ENCODE results near the gene RARG.

The RARG gene

GRCh38 chr12:53245286-53245685 is 13.3 kb upstream of the RARG start:
- in situ Hi-C loops (cut with MboI; ENCODE audit: low sequenced_read_pairs) = no loop called here

DNA sequence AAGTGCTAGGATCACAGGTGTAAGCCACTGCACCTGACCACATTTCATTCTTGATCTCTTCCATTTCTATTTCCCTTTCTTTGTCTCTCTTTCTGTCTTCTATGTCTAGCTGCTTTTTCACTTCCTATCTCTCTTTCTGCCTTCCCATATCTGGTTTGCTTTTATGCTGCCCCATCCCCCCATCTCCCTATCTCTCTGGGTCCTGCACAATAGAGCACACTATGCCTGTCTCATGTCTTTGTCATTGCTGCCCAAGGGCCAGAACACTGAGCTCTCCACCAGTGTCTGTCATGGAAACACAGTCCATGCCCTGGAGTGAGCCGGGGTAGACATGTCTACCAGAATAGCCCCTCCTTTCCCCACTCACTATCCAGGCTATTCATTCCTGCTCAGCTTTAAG is 12.3 kb upstream of the RARG start:
- in situ Hi-C loops (cut with MboI; ENCODE audit: low sequenced_read_pairs) = no loop called here

DNA sequence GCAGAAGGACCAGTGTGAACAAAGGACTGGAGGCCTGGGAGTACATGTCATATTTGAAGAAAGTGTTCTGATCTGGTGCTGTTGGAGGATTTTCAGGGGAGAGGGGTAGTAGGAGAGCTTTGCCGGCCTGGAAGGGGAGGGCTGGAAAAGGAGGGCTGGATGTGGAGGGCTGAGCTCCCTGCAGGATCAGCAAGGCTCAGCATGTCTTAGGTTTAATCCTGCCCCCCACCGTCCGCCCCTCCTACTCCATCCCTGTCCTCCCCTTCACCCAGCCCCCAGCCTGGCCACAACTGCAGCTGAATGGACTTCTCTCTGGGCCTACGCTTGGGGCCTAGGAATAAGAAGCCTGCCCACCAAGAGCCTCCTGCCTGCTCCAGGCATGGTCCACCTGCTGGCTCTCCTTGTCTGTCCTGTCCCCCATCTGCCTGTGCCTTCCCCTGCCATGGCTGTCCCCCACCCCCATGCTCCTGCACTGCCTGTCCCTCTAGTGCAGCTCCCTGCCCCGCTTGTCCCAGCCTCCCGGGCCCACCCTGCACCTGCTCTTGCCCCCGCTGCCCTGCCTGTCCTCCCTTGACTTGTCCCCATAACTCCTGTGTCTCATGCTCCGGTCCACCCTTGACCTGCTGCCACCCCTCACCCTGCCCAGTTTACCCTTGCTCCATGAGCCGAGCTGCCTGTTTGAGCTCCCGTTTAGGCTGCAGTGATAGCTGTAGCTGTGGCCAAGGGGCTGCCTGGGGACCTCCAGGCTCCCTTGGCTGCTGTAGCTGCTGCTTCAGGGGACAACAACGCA is 9.8 kb upstream of the RARG start:
- in situ Hi-C loops (cut with MboI; ENCODE audit: low sequenced_read_pairs) = no loop called here

- in situ Hi-C loops (cut with MboI; ENCODE audit: low sequenced_read_pairs) = no loop called here
These were observed 7.7 kb upstream of the RARG start for GRCh38 chr12:53239643-53240258.

DNA sequence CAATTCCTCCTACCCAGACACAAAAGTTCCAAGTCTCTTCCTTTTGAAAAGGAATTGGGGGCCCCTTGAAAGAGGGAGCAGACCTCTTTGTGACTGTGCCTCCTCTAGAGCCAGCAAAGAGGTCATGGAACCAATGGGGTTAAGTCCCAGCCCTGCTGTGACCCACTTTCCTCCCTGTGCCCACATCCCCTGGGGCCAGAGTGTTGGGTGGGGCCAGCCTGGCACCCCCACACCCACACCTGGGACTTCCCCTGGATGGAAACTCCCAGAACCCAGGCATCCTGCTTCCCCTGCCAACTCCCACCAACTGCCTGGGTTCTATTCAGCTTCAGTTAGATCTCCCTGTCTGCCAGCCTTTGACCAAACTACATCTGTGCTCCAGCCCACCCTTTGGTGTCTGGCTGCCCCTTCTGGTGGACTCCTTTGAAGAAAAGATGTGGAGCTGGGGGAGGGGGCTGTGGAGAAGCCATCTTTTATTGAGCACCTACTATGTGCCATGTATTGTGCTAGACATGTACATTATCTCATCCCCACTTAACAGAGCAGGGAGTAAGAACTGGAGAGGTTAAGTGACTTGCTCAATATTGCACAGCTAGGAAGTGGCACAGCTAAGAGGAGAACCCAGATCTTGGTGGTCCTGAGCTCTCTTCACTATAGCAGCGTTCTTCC is 4.6 kb upstream of the RARG start:
- in situ Hi-C loops (cut with MboI; ENCODE audit: low sequenced_read_pairs) = no loop called here

DNA sequence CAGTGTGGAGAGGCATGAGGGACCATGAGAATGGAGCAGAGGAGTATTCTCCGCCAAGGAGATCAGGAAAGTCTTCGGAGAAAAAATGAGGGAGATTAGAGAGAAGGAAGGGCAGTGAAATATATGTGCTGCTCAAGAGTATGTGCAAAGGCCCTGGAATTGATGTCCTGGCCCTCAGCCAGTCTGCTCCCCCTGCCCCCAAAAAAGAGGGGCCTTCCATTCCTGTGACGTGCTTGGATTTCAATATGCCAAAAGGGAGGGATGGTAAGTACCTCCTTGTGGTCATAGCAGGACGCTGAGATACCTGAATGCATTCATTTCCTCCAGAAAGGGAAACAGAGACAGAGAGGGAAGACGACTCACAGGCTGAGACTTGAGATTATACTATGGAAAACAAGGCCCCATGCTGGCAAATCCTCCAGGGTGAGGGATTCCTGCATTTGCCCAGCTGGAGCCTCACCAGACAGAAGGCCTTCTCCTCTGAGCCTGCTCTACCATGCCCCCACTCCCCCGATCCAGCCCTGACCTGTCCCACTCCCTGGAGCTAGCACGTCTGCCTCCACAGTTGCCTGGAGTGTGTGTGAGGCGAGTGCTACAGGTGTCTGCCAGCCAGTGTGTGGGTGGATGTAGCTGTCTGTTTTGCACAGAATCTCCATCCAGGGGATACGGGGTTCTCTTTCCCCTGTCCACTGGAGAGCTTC is 3.9 kb upstream of the RARG start:
- in situ Hi-C loops (cut with MboI; ENCODE audit: low sequenced_read_pairs) = no loop called here

DNA sequence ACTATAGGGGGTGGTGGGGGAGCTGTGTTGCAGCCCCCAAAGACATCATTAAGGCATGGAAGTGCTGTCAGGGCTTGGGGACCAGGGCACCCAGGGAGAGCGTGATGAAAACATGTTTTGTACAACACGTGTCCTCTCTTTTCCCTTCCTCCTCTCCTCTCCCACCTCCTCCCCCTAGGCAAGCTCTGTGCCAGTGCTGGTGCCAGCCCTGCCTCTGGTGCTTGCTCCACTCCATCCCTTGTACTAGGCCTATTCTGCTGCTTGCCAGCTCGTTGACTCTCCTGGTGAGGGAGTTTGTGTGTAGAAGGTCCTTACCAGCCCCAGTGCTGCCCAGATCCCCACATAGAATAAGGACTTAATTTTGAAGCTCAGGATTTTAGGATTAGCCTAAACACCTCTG is 3.2 kb upstream of the RARG start:
- in situ Hi-C loops (cut with MboI; ENCODE audit: low sequenced_read_pairs) = no loop called here

- in situ Hi-C loops (cut with MboI; ENCODE audit: low sequenced_read_pairs) = no loop called here
These were observed 2.4 kb upstream of the RARG start for GRCh38 chr12:53234271-53234914.

DNA sequence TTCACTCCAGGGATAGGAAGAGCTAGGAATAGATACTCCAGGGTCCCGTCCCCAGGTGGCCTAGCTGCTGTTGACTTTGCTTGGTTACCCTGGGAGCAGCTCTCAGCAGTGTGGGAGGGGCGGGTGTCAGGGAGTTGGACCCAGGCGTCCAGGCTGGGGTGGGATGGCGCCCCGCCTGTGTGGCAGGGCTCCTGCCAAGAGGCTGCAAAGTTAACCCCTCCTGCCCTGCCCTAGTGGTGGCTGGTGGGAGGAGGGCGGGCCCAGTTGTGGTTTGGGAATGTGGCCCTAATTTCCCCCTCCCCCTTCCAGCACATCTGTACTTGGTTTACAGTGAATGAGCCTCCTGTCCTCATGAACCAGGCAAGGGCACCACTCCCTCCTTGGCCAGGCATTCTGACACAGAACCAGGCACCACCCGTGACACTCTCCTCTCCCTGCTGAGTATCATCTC is 1.7 kb upstream of the RARG start:
- in situ Hi-C loops (cut with MboI; ENCODE audit: low sequenced_read_pairs) = no loop called here

DNA sequence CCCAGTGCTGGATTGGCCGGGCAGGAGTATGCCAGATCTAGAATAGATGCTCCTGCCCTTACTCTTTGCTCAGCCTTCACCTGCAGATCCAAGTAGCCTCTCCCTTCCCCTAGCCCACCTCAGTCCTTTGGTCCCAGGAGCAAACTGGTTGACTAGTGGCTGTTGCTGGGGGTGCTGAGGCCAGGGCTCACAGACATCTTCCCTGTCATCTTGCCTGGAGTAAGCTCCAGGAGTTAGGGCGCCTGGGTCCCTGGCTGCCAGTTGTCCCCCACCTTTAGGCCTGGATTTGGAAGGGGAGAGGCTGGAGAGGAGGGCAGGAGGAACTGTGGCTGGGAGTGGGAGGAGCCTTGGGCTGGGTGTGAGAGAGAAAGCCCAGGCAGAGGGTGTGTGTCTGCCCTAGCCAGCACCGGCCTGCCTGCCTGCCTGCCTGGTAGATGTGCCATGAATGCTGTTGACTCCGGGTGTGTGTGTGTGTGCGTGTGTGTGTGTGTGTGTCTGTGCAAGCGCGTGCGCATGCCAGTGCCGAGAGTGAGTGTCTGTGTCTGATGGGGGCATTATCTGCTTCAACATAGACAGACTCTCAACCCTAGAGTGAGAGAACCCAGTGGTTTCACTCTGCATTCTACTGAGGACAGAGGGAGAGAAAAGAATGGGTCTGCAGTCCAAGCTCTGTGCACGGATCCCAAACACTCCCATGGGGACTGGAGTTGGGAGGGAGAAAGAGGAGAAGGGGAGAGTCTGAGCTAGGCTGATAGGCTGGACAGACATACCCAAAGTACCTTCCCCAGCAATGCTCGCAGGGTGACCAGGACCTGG is 845 bp upstream of the RARG start:
- in situ Hi-C loops (cut with MboI; ENCODE audit: low sequenced_read_pairs) = no loop called here

GRCh38 chr12:53231671-53231920 is 413 bp downstream of the RARG start:
- in situ Hi-C loops (cut with MboI; ENCODE audit: low sequenced_read_pairs) = no loop called here

- in situ Hi-C loops (cut with MboI; ENCODE audit: low sequenced_read_pairs) = no loop called here
These were observed 1.7 kb downstream of the RARG start for GRCh38 chr12:53230108-53230845.

GRCh38 chr12:53229454-53229853 is 2.6 kb downstream of the RARG start:
- in situ Hi-C loops (cut with MboI; ENCODE audit: low sequenced_read_pairs) = no loop called here

GRCh38 chr12:53227836-53228235 is 4.2 kb downstream of the RARG start:
- in situ Hi-C loops (cut with MboI; ENCODE audit: low sequenced_read_pairs) = no loop called here

- in situ Hi-C loops (cut with MboI; ENCODE audit: low sequenced_read_pairs) = no loop called here
These were observed 4.7 kb downstream of the RARG start for GRCh38 chr12:53227341-53227740.

DNA sequence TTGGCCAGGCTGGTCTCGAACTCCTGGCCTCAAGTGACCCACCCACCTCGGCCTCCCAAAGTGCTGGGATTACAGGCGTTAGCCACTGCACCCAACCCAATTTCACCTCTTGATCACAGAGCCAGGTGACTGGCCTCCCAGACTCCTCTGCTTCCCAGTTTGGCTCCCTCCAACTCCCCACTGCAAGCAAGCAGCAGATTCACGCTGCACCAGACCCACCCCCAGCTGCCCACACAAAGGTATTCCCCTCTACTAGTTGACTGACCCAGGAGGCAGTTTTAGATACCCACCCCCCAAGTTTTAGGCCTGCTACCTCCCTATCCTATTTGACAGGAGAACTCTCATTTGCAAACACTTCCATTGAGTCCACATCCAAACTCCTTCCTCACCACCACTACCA is 5.2 kb downstream of the RARG start:
- in situ Hi-C loops (cut with MboI; ENCODE audit: low sequenced_read_pairs) = no loop called here

DNA sequence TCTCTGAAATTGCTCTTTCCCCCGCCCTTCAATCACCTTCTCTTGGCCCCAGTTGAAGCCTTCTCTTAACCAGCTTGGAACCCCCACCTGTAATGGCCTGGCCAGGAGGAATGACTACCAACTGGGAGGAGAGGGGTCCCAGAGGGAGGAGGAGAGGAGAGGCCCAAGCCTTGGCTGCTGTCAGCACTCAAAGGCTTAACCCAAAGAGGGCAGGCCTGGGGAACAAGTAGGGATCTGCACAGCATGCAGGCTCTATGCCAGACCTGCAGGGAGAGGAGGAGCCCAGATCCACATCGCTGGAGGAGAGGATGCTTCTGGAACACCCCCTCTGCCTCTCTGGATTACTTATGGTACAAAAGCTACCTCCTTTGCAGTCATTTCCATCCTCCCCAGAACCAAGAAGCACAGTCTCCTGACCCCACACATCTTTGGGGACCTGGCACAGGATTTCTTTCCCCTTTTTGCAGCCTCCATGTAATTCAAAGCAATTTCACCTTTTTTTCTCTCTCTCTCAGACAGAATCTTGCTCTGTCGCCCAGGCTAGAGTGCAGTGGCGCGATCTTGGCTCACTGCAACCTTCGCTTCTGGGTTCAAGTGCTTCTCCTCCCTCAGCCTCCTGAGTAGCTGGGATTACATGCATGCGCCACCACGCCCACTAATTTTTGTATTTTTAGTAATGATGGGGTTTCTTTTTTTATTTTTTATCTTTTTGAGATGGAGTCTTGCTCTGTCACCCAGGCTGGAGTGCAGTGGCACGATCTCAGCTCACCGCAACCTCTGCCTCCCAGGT is 6.2 kb downstream of the RARG start:
- in situ Hi-C loops (cut with MboI; ENCODE audit: low sequenced_read_pairs) = no loop called here

DNA sequence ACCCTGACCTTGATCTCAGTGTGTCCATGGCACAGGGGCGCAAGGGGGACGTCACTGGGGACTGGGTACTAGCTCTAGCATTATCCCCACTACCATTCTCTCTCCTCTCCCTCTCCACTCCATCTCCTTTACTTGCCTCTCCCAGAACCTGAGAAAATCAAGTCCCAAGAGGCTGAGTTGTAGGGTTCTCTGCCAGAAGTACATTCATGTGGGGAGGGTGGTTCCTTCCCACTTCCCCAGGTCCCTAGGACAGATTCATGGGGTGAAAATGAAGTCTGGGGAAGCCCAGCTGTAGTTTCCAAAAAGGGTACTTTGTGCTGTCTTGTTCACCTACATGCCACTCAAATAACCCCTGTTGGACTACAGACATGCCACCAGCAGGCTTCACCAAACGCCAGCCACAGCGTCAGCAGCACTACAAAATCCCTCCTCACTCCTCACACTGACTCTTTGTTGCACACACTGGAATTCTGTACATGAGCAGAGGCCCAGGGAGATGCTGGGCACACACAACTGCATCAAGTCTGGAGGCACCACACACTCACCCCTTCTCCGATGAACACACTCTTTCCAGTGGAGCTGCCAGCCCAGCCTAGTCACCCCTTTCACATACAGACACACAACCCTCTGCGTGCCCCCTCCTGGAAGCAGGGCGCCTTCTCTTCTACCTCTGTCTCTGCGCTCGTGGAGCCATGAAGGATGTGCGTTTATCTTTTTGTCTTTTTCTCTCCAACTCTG is 6.9 kb downstream of the RARG start:
- in situ Hi-C loops (cut with MboI; ENCODE audit: low sequenced_read_pairs) = no loop called here
